Measurements from ENCODE around the gene CD164L2. TPM values are rescaled to one million over a fixed set of nuclear protein-coding genes. Genes with fewer than 3 reads are reported as not detected.

Gene CD164L2
- total RNA-seq = not detected in 2 replicates

DNA sequence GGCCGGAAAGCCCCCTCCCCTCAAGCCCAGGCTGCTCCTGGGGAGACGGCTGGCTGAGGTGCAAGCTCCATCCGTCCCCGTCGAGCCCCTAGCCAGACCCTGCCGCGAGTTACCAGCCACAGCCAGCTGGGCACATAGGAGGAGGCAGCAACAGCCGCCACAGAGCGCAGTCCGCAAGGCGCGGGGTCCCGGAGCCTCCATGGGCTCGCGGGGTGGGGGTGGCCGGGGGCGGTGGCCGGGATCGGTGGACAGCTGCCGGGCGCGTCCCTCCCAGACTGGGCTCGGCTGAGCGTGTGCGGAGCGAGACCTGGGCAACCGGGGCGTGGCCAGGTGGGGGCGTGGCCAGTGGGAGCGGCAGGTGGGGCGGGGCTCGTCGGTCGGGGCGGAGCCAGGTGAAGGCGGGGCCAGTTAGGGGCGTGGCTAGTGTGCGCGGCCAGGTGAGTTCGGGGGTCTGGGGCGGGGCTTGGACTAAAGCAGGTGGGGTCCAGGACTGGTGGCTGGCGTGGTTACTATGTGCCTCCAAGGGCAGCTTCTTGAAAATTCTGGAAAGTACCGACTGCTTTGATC lies at the start of gene CD164L2:
TSS of gene CD164L2 (minus strand) at position 295 of the 567 bp plus-strand sequence. CDS start at position 201, 94 bp downstream.

DNA sequence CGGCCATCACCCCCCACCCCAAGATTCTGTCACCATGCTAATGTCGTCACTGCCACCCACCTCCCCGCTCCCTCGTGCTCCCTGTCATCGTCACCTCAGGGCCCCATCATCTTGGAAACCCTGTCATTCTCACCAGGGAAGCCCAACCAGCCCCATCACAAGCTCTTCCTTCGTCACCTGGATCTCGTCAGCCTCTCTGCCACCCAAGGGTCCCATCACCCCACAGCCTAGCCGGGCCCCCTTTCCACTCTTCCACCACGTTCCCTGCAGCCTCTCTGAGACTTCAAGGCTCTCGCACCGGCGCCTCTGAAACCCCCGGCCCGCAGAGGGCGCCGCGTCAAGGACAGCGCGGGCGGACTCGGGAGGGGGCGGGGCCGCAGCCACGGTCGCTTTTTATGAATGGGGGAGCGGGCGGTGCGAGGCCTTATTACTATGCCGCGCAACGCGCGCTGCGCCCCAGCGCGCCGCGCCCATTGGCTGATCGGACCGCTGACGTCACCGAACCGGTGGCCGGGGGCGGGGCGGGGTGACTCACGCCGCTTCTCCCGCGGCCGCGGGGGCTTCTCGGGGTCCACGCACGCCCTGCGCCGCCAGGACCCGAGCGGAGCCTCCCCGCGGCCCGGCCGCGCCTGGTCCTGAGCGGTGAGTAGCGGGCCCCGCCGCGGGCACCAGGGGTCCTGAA lies 9.1 kb upstream of the CD164L2 start, which contains the start of gene GPR3:
TSS of gene GPR3 (plus strand) at position 527 of the 682 bp plus-strand sequence. CDS start 1,177 bp downstream, outside the sequence.

DNA sequence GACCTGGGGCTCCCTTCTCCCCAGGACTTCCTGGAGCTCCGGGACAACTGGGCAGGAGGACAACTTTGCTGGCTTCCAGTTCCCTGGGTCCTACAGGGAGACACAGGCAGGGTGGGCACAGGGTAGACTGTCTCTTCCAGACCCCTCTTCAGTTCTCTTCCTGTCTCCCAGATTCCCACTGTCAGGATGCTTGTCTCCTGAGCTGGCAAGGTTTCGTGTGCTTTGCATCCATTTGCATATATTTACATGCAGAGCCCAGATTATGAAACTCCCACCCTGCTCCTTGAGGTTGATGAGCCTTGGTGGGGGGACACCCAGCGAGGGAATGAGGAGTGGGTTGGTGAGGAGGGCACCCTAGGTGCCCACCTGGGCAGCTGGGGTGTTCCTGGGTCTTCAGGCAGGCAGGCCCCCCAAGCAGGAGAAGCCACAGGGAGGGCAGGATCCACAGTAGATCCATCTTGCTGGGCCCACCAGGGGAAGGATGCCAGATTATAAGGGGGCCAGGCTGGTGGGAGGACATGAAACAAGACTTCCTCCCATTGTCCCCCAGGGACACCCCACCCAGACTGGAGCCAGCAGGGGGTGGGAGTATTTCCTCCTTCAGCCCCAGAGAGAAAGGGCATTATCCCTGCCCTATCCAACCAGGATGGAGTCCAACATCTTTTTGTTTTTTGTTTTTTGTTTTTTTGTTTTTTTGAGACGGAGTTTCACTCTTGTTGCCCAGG lies 8.6 kb downstream of the CD164L2 start, which contains the start of gene FCN3:
TSS of gene FCN3 (minus strand) at position 463 of the 725 bp plus-strand sequence. CDS start at position 457, 6 bp downstream.

DNA sequence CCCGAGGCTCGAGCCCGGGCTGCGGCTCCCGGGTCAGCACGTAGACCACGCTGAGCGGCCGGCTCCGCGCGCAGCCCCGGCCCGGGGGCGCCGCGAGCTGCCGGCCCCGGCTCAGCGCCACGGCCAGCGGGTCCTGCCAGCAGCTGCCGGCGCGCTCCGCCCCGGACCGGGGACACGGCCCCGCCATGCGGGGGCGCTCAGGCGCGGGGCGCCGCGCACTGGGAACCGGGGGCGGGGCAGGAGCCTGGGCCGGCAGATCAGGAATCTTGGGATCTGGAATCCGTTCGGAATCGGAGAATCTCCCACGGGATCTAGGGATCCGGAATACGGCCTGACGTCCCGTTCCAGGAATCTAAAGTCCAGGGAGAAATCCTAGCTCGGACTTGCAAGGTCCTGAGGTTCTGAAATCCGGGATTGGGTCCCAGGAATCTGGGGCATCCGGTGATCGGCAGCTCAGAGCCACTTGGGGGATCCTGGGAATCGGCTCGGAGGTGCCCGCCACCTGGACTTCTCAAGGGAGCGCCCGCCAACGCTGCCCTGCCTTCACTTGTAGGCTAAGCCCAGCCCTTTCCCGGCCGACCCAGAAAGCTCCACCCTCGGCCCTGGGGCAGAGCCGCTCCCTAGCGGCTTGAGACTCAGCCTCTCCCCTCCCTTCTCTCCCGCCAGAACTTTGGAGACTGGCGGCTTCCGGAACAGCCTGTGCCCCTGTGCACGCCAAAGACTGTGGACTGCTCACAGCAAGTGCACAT lies 16.5 kb downstream of the CD164L2 start, which contains the start of gene MAP3K6:
TSS of gene MAP3K6 (minus strand) at position 551 of the 749 bp plus-strand sequence. CDS start at position 187, 364 bp downstream.

GRCh38 chr1:27341525-27342252 lies 41.4 kb downstream of the CD164L2 start, which contains the start of gene SYTL1:
Gene SYTL1 (plus strand): TSS chr1:27342022. CDS start chr1:27345335, 3,313 bp downstream.

Other genes with a start within 250 kb of the CD164L2 start
- 13.7 and 28.0 TPM in 2 replicates for gene SLC9A1, start 228.2 kb downstream of the CD164L2 start, total RNA-seq
- 23.4 and 24.6 TPM in 2 replicates for gene WDTC1, start 148.7 kb downstream of the CD164L2 start, total RNA-seq
- 31.6 and 39.8 TPM in 2 replicates for gene TMEM222, start 61.2 kb downstream of the CD164L2 start, total RNA-seq
- gene SYTL1, start 41.3 kb downstream of the CD164L2 start, total RNA-seq = 0.44 TPM in 1 of 2 replicates, not detected in the other
- 6.1 and 22.0 TPM in 2 replicates for gene MAP3K6, start 16.4 kb downstream of the CD164L2 start, total RNA-seq
- not detected in 2 replicates for gene FCN3, start 8.5 kb downstream of the CD164L2 start, total RNA-seq
- 0.44 and 2.9 TPM in 2 replicates for gene GPR3, start 9.3 kb upstream of the CD164L2 start, total RNA-seq
- 23.0 and 23.3 TPM in 2 replicates for gene WASF2, start 106.8 kb upstream of the CD164L2 start, total RNA-seq
- 9.8 and 15.3 TPM in 2 replicates for gene AHDC1, start 220.8 kb upstream of the CD164L2 start, total RNA-seq